Colonic mucosa (tissue), 4 donors: ENCODE results near the gene COG8. TPM values are rescaled to one million over a fixed set of nuclear protein-coding genes. Genes with fewer than 3 reads are reported as not detected.
A peak's percentile ranks its signal among the peaks of the same experiment; 100 is the strongest.

ENCODE experiments used
- DNase-seq: peaks from one replicate; pipeline ENCODE4 v3.0.0-alpha.2; 2020
- H3K27ac ChIP-seq: fragments of 200-600 bp; one replicate; pipeline ENCODE4 v1.8.0; 2021
- H3K27me3 ChIP-seq: fragments of 200-600 bp; one replicate; pipeline ENCODE4 v1.8.0; 2021
- H3K36me3 ChIP-seq: fragments of 200-600 bp; one replicate; pipeline ENCODE4 v1.8.0; 2021
- H3K4me1 ChIP-seq: fragments of 200-600 bp; one replicate; pipeline ENCODE4 v1.8.0; 2021; ENCODE audit warnings: mild to moderate bottlenecking
- H3K4me3 ChIP-seq: fragments of 200-600 bp; one replicate; pipeline ENCODE4 v1.8.0; 2021
- H3K9ac ChIP-seq, 2 donors: one replicate each; pipeline ENCODE4 v1.7.0; 2013; ENCODE audit warnings: control low read depth in 2 of 2, low read depth in 2 of 2, low read length in 2 of 2
- H3K9me3 ChIP-seq: fragments of 200-600 bp; one replicate; pipeline ENCODE4 v1.8.0; 2021
- CTCF ChIP-seq: fragments of 200-600 bp; IDR thresholded peaks from one replicate; pipeline ENCODE4 v1.8.0; 2022; ENCODE audit warnings: antibody characterized with exemption, mild to moderate bottlenecking
- intact Hi-C: fragments of 100-400 bp; cut with DNase I; formaldehyde crosslinking; loops from one replicate; pipeline ENCODE4 v1.14.1; 2022
- total RNA-seq, 2 donors: library from RNA; stranded (reverse); fragmentation: NEBNext Ultra II Directional in 1 of 2; extraction: Animal tissue kit (Norgen Biotek cat#: 25700) in 1 of 2; gene quantifications; one replicate each; pipeline ENCODE4 v1.2.1, GENCODE V29; 2021
- donor health status: healthy.
- donor health status: DM: no; HTN: no; CAD: no.
- donor health status: DM: no; HTN: no; CAD: no.

The COG8 gene, protein sequence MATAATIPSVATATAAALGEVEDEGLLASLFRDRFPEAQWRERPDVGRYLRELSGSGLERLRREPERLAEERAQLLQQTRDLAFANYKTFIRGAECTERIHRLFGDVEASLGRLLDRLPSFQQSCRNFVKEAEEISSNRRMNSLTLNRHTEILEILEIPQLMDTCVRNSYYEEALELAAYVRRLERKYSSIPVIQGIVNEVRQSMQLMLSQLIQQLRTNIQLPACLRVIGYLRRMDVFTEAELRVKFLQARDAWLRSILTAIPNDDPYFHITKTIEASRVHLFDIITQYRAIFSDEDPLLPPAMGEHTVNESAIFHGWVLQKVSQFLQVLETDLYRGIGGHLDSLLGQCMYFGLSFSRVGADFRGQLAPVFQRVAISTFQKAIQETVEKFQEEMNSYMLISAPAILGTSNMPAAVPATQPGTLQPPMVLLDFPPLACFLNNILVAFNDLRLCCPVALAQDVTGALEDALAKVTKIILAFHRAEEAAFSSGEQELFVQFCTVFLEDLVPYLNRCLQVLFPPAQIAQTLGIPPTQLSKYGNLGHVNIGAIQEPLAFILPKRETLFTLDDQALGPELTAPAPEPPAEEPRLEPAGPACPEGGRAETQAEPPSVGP
- total RNA-seq: 10 to 100 TPM; 28.4 to 44.5 TPM

DNA sequence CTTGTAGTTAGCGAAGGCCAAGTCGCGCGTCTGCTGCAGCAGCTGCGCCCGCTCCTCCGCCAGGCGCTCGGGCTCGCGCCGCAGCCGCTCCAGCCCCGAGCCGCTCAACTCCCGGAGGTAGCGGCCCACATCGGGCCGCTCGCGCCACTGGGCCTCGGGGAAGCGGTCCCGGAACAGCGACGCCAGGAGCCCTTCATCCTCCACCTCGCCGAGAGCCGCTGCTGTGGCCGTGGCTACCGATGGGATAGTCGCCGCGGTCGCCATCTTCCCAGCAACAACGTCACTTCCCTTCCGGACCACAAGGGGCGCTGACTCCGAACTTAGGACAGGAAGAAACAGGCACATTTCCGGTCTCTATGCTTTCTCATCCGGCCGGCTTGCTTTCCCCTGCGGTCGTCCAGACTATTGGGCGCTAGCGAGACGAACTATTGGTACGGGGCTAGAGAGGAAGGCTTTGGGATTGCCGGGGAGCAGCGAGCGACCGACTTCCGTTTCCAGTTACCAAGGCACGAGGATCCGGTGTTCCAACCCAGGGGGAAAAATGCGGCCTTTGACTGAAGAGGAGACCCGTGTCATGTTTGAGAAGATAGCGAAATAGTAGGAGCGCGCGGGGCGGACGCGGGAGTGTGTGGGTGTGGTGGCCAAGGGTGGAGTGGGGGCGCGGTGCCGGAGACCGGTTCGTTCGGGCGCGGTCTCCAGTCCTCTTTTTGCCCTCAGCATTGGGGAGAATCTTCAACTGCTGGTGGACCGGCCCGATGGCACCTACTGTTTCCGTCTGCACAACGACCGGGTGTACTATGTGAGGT is at the start of gene COG8, which contains the start of gene NIP7:
Gene COG8, minus strand, starts transcription at position 276 of the 806 bp plus-strand sequence. Its CDS starts 12 bp downstream, at position 264.
Gene NIP7, plus strand, starts transcription at position 484 of the 806 bp plus-strand sequence. Its CDS starts 58 bp downstream, at position 542.
- Histone ChIP-seq H3K9ac (peak within 1 kb of the TSS; percentile 80 to 90), H3K4me3 (peak within 1 kb of the TSS; percentile 88), H3K36me3 (peaks cover 6% of the 10 kb centered on the region), H3K27me3 (no peaks in the 10 kb centered on the region), H3K9me3 (no peaks in the 10 kb centered on the region), H3K27ac (peak within 1 kb of the TSS; percentile 93), H3K4me1 (peaks cover 15% of the 10 kb centered on the region)
- peak; percentile 97 for DNase-seq
- intact Hi-C loops: no loop called here
- peak; percentile 84 for TF ChIP-seq CTCF

GRCh38 chr16:69386596-69386995 is 47.2 kb upstream of the COG8 start:
- Histone ChIP-seq H3K36me3 (no peaks in the 10 kb centered on the region), H3K4me3 (no peak overlapping the region), H3K9ac (no peak overlapping the region), H3K27me3 (no peaks in the 10 kb centered on the region), H3K4me1 (peaks cover 7% of the 10 kb centered on the region), H3K27ac (no peak overlapping the region), H3K9me3 (no peaks in the 10 kb centered on the region)
- no peak for DNase-seq
- no peak for TF ChIP-seq CTCF
- intact Hi-C loops: no loop called here

DNA sequence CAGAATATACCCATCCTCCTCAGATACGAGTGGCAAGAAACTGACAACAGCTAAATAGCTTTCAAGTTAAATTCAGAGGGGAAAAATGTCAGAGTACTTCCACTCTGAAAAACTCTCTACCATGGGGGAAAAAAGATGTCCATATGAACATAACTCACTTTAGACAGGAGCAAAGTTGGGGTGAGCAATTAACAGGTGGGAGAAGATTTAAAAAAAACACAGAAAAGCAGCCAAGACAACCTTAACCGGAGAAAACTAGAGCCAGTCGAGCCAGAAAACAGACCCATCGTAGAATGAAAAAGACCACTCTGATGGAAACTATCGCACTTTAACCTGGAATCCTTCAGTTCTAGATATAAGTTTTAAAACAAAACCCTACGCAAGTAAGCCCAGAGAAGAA is 45.6 kb upstream of the COG8 start:
- Histone ChIP-seq H3K27me3 (no peaks in the 10 kb centered on the region), H3K9me3 (no peaks in the 10 kb centered on the region), H3K4me1 (peaks cover 7% of the 10 kb centered on the region), H3K9ac (peak overlapping the region; percentile 73 to 90), H3K36me3 (no peaks in the 10 kb centered on the region), H3K27ac (peak overlapping the region; percentile 82), H3K4me3 (peak overlapping the region; percentile 74)
- intact Hi-C loops: no loop called here
- TF ChIP-seq CTCF: no peak
- no peak for DNase-seq

DNA sequence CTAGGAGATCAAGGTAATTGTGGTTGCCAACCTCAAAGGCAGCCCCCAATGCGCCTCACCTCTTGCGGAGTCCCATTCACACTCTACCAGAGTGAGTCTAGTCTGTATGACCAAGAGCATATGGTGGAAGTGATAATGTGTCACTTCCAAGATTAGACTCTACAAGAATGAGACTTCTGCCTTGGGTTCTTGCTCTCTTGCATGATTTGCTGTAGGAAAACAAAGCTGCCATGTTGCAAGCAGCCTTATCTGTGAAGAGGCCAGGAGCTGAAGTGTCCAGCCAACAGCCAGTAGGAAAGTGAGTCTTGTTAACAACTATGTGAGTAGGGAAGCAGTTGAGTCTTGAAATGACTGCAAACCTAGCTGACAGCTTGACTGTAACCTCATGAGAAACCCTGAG is 43.1 kb upstream of the COG8 start:
- peaks cover 7% of the 10 kb centered on the region for H3K4me1 ChIP-seq
- no peaks in the 10 kb centered on the region for H3K36me3 ChIP-seq
- H3K27me3 ChIP-seq: no peaks in the 10 kb centered on the region
- no peak overlapping the region for H3K27ac ChIP-seq
- H3K9me3 ChIP-seq: no peaks in the 10 kb centered on the region
- no peak overlapping the region for H3K4me3 ChIP-seq
- no peak for TF ChIP-seq CTCF
- DNase-seq: no peak
- intact Hi-C loops: no loop called here
- H3K9ac ChIP-seq: no peak overlapping the region

DNA sequence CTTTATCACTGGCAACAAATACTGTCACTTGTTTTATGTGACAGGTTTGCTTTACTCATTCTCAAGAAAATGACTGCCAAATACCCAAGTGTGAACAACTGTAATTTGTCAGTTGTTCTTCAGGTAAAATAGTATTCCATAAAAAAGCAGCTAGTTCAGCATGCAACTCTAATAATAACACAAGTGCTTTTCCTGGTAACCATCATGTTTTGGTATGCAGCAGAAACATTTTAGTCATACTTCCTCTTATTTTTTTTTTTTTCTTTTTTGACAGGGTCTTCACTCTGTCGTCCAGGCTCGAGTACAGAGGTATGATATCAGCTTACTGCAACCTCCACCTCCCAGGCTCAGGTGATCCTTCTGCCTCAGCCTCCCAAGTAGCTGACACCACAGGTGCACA is 41.9 kb upstream of the COG8 start:
- no peak for TF ChIP-seq CTCF
- no peak for DNase-seq
- Histone ChIP-seq H3K9ac (no peak overlapping the region), H3K9me3 (no peaks in the 10 kb centered on the region), H3K4me1 (peaks cover 7% of the 10 kb centered on the region), H3K27me3 (no peaks in the 10 kb centered on the region), H3K27ac (no peak overlapping the region), H3K36me3 (no peaks in the 10 kb centered on the region), H3K4me3 (no peak overlapping the region)
- intact Hi-C loops: no loop called here
